ENCODE measurements around the gene AFF3.

The AFF3 gene

GRCh38 chr2:99970292-99970868, 172.0 kb downstream of the AFF3 start:
- TF ChIP-seq, protein P1, sequence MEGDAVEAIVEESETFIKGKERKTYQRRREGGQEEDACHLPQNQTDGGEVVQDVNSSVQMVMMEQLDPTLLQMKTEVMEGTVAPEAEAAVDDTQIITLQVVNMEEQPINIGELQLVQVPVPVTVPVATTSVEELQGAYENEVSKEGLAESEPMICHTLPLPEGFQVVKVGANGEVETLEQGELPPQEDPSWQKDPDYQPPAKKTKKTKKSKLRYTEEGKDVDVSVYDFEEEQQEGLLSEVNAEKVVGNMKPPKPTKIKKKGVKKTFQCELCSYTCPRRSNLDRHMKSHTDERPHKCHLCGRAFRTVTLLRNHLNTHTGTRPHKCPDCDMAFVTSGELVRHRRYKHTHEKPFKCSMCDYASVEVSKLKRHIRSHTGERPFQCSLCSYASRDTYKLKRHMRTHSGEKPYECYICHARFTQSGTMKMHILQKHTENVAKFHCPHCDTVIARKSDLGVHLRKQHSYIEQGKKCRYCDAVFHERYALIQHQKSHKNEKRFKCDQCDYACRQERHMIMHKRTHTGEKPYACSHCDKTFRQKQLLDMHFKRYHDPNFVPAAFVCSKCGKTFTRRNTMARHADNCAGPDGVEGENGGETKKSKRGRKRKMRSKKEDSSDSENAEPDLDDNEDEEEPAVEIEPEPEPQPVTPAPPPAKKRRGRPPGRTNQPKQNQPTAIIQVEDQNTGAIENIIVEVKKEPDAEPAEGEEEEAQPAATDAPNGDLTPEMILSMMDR (IDR thresholded peaks at IDR 0.05): no peak

GRCh38 chr2:99961196-99961913, 181.0 kb downstream of the AFF3 start:
- TF ChIP-seq, protein P1 (IDR thresholded peaks at IDR 0.05): no peak

DNA sequence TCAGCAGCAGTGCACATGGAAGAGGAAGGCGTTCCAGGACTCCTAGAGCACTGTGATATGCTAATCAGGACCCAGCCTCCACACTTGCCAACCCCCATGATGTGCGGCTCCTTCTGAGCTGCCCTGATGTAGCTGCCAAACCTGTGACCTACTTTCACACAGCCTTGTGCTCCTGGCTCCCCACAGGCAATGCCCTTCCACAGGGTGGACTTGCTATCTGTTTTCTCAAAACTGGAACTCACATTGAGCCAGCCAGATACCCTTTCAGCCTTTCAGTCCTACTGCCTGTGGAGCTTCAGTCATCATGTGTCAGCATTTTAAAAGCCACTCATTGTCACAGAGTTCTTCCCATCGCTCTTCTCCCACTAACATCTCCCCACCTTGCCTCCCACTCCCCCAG, 181.6 kb downstream of the AFF3 start:
- TF ChIP-seq, protein P1 (IDR thresholded peaks at IDR 0.05): no peak

GRCh38 chr2:99960291-99960690, 182.1 kb downstream of the AFF3 start:
- TF ChIP-seq, protein P1 (IDR thresholded peaks at IDR 0.05): no peak

GRCh38 chr2:99959261-99960014, 183.0 kb downstream of the AFF3 start:
- TF ChIP-seq, protein P1 (IDR thresholded peaks at IDR 0.05): no peak

DNA sequence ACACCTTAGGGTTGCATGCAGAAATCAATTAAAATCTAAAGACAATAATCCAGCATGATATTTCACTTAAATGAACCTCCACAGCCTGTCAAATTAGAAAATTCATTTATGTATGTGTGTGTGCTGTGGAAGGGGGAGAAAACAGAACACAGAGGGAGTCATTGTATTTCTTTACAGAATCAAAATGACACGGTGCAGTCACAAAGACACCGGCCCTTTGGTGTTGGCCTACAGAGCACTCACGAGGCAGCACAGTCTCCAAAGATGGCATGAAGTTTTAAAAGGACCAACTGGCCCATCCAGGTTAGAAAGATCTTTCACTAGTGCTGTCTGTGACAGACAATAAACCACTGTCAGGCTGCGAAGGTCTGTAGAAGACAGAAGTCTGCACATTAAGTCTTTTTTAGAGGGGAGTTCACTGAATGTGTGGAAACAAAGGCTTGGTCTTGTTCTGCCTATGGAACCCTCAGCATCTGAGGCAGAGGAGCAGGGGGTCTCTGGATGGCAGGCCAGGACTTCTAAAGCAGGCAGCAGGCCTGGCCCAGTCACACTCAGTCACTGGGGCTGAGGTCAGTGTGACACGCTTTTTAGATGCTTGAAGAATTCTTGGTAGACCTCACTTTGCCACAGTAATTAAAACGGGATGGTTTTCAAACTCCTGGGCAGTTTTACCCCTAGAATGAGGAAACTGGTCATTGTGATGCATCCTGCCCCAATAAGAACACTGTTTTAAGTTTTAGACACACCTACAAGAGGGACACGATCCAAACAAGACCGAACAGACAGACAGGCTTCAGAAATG, 184.9 kb downstream of the AFF3 start:
- TF ChIP-seq, protein P1 (IDR thresholded peaks at IDR 0.05): no peak

All from LNCAP (cell line).